HG02642 (cell line): Measurements from ENCODE around the gene ADH1B.
A peak's percentile ranks its signal among the peaks of the same experiment; 100 is the strongest.
"Not testable (repeated sequence)": the region's sequence is repeated elsewhere in the genome, so short reads cannot be mapped to it uniquely, and the experiment has no call there.

Experiments used
- ATAC-seq: cut with Tn5 transposase; IDR thresholded peaks from one replicate; pipeline ENCODE4 v1.9.1; 2021; ENCODE audit warnings: mild to moderate bottlenecking; ENCODE audit not compliant: unreplicated experiment, poor library complexity

The ADH1B gene

DNA sequence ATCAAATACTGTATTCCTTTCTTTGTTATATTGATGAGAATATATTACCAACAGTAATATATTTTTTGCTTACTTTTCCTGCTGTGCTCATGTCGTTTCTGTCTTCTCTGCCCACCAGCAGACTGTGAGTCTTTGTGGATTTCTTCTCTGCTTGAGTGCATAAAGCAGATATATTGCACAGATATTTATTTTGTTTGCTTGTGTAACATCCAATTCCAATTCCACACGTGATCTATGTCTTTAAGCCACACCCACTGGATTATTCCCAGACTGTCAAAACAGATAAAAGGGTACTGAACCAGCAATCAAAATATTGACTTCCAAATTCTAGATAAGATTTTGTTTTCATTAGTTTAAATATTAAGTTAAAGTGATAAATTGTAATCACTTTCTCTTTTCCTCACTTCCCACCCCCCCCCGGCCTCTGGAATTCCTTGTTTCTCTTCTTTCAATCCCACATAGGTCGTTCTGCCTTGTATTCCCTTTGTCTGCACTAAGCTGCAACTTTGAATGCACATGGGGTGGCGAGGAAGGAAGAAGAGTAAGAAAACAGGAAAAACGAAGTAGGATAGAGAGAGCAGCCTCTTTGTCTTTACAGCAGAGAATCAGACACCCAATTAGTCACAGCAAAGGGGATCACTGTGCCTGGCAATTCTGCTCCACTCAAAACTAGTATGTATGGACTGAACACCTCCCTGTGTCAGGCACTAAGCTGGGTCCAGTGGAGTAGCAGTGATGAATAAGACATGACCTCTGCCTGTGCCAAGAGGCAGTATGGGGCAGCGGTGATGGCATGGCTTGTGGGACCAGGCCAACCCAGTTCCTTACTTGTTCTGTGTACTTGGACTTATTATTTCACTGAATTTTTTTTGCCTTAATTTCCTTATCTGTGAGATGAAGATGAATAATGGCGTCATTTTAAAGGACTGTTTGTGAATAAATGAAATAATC, at the start of gene ADH1B:
Gene ADH1B (minus strand): TSS at position 161 of the 951 bp plus-strand sequence. CDS start 70 bp downstream, at position 91.
- no peak for ATAC-seq

DNA sequence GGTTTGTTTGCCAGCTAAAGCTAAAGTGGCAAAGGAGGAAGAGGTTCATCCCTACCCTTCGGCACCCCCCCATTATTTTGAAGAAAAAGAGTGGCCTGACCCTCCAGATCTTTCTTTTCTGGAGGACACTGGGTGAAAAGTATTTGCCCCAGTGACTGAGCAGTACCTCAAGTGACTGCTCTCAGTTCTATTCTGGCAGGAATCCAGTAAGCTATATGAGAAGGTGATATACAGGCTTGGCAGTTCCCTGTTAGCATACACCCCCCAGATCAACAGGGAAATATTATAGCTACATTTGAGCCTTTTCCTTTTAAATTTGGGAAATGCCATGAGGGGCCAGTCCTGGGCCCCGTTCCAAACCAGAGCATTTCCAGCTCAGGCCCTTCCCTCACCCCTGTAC, 46.6 kb upstream of the ADH1B start:
- ATAC-seq = not testable (repeated sequence)

- ATAC-seq = no peak
Observed at GRCh38 chr4:99366491-99366890, 45.3 kb upstream of the ADH1B start.

DNA sequence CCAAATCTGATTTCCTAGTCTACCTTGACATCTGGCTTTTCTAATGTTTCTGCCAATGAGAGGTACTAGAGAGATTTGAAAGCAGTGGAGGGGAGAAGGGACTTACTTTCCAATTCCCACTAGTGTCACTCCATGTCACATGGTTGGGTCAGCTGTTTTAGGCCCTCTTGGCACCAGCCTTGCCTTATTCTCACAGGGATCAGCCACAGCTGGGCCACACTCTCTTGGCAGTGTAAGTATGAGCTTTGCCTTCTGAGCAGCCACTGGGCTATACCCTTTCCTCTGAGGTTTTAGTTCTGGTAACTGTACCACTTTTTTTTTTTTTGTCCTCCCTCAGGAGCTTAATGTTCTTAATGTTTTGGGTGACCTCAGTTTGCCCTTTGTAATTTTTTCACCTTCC, 41.6 kb upstream of the ADH1B start:
- no peak for ATAC-seq

GRCh38 chr4:99361899-99362275, 40.7 kb upstream of the ADH1B start:
- ATAC-seq = no peak

DNA sequence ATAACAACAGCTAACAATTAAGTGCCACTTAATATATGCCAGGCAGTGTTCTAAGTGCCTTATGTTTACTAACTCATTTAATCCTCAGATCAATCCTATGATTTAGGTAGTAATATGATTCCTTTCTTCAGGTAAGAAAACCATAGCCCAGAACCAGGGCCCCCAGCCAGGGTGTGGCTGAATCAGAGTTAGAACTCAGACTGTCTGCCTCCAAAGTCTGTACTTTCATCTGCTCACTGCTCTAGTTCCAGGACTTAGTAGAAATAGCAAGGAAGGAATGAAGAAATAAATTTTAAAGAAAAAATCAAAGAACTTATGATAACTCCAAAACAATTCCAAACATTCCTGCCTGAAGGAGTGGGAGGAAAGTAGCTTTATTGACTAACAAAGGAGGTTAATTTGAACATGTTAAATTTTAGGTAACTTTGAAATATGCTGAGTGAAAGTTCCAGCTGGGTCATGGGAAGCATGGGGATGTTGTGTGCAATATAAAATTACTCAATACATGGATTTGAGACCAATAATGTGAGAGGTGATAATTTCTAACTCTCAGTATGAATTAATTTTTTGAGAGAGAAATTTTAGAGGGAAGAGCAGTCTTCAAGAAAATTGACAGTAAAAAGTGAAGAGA, 40.2 kb upstream of the ADH1B start:
- ATAC-seq = no peak

DNA sequence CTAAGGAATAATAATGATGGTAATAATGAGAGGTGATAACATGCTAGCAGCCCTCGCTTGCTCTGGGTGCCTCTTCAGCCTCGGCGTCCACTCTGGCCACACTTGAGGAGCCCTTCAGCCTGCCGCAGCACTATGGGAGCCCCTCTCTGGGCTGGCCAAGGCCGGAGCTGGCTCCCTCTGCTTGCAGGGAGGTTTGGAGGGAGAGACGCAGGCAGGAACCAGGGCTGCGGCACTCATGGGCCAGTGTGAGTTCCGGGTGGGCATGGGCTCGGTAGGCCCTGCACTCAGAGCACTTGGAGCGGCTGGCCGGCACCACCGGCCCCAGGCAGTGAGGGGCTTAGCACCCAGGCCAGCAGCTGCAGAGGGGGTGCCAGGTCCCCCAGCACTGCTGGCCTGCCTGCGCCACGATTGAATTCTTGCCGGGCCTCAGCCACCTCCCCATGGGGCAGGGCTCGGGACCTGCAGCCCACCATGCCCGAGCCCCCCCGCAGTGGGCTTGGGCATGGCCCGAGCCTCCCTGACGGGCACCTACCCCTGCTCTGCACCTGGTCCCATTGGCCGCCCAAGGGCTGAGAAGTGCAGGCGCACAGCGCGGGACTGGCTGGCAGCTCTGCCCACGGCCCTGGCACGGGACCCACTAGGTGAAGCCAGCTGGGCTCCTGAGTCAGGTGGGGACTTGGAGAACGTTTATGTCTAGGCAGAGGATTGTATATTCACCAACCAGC, 38.4 kb upstream of the ADH1B start:
- no peak for ATAC-seq

DNA sequence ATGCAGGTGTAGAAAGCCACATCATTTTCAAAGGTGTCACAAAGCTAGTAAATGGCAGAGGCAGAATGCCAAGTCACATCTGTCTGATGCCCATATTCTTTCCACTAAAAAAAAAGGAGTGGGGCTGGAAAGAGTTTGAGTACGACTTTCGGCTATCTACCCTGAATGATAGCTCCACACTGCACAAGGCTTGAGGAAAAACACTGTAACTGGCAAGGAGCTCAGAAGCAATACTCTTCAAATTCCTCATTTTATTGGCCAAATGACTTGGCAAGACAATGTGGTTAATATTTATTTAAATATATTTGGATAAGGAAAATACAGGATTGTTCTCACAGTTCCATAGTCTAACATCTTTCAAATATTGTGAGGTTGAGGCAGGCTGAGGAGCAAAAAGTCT, 36.7 kb upstream of the ADH1B start:
- ATAC-seq = no peak

DNA sequence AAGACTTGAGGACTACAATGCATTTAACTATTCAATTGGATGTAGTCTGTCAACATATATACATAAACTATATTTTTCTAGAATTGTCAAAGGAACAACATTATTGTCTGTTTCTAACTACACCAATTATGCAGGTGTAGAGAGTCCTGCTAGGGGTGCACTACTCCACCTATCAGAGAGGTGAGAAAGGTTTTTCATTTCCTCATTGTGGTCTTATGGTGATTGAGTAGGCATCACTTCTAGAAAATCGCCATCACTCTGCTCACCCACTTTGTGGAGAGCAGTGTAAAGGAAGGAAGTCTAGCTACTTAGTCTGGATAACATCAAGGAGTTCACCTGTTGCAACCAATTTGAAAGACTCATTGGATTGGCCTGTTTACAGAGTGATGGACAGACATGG, 35.8 kb upstream of the ADH1B start:
- peak; percentile 80 for ATAC-seq

GRCh38 chr4:99356149-99356548, 34.9 kb upstream of the ADH1B start:
- ATAC-seq = not testable (repeated sequence)

- ATAC-seq = no peak
Observed at GRCh38 chr4:99352602-99353537, 31.7 kb upstream of the ADH1B start, which contains the start of gene ADH1C. ADH1C (minus strand) TSS chr4:99352746; CDS start chr4:99352675, 71 bp downstream.

DNA sequence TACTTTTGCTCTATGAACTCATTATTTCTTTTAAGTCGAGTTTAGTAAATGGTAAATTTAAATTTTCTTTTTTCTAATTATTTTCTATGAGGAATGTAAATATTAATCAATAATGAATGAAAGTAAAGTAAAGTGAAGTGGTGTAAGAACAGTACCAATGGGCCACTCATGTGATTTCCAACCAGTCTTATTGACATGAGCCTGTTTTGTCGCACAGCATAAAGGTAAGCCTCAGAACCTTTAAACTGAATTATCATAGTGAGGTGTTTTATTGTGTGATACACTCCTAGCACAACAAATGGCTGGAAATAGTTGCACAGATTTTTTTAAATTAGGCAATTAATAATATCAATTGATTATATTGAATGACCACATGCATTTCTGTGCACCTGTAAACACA, 30.3 kb upstream of the ADH1B start:
- no peak for ATAC-seq

DNA sequence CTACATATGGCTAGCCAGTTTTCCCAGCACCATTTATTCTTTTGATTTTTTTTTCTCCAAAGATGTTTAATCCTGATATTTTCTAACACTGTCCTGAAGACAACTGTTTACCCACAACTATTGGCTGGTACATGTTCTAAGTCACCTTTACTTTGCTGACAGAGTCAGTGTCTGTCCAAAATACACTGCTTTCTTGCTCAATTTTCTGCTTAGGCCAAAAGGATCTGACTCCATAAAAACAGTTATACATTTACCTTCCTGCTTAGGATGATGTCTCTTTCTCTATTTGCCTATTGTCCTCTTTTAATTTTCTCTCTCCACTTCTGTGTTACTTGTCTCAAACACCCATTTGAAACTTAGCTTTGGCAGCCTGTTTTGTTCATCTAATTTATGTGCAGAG, 28.1 kb upstream of the ADH1B start:
- no peak for ATAC-seq

GRCh38 chr4:99342624-99343023, 21.4 kb upstream of the ADH1B start:
- not testable (repeated sequence) for ATAC-seq

GRCh38 chr4:99341426-99341825, 20.2 kb upstream of the ADH1B start:
- no peak for ATAC-seq

DNA sequence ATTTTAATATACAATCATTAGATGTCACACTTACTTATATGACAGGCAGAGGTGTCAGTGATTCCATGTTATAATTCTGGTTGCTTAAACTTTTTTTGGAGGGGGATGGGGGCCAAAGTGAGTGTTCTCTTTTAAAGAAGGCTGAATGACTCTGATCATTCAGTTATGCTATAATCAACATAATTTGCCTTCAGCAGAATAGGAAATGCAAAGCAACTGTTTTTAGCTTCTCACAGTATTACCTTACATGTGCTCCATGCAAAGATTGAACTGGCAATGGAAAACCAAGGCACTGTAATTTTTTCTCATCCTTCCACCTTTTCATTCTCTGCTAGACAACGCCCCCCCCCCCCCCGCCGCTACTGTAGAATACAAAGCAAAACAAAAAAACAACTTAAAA, 18.0 kb upstream of the ADH1B start:
- ATAC-seq = no peak

DNA sequence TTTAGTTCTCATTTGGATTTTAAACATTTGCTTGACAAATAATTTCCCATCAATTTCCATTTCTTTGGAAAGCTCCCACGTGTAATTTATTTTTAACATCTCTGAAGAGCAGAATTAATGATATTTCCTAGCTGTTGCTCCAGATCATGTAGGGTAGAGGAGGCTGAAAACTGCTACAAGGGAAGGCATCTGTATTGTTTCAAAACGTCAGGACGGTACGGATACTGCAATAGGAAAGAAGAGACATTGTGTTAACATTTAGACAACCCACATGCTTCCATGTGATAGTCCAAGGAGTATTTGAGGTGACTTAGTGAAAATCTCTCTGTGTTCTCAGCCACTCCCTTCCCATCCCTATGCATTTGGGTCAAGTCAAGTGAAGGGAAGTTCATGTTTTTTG, 15.4 kb upstream of the ADH1B start:
- ATAC-seq = no peak

DNA sequence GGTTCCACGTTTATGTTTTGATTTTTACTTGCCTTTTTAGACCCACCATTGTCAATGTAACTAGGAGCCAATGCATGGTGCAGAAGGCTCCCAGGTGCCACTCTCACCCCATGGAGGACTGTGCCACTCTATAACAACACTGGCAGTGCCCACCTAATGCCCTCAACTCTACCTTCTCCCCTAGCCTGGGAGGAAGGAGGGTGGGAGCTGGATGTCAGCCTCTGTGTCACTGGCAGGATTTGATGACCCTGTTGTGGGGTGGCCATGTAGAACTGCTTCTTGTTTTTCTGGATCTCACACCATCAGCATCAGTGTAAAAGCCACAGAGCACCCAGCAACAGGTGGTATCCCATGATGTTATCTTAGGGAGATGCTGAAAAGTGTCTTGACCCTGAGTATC, 13.7 kb upstream of the ADH1B start:
- ATAC-seq = no peak

- no peak for ATAC-seq
Observed at GRCh38 chr4:99330648-99331047, 9.4 kb upstream of the ADH1B start.

DNA sequence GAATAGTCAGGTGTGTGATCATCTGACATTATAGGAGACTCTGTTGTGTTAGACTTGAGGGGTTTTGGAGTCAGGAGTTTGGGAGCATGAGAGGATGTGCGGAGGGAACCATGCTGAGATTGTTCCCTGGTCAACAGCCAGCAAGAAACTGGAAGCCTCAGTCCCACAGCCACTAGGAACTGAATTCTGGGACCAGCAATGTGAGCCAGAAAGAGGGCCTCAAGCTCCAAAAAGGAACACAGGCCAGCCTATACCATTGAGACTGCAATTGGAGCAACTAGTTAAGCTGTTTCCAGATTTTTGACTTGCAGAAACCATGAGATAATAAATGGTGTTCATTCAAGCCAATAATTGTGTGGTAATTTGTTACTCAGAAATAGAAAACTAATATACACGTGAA, 8.7 kb upstream of the ADH1B start:
- ATAC-seq = no peak
